Tibial nerve (tissue), 4 donors: ENCODE measurements around the gene FSCB. TPM values are rescaled to one million over a fixed set of nuclear protein-coding genes. Genes with fewer than 3 reads are reported as not detected.
A peak's percentile ranks its signal among the peaks of the same experiment; 100 is the strongest.
"Not testable (repeated sequence)": the region's sequence is repeated elsewhere in the genome, so short reads cannot be mapped to it uniquely, and the experiment has no call there.

Source experiments
- DNase-seq, 2 donors: peaks; one replicate each; pipeline ENCODE4 v3.0.0-alpha.2; 2019; ENCODE audit warnings: low spot score in 2 of 2
- H3K27ac ChIP-seq, 4 donors: fragments of 200-600 bp; sonication (generic) in 3 of 4; one replicate each; pipeline ENCODE4 v1.5.1; 2017 to 2019; ENCODE audit warnings: mild to moderate bottlenecking in 1 of 4
- H3K27me3 ChIP-seq, 2 donors: fragments of 200-600 bp; sonication (generic) in 1 of 2; one replicate each; pipeline versions ENCODE4 v1.5.1 to v1.6.0; 2017 to 2019
- H3K36me3 ChIP-seq, 3 donors: fragments of 200-600 bp; sonication (generic); one replicate each; pipeline ENCODE4 v1.5.1; 2018 to 2019
- H3K4me1 ChIP-seq, 4 donors: fragments of 200-600 bp; sonication (generic) in 3 of 4; one replicate each; pipeline ENCODE4 v1.5.1; 2017 to 2019
- H3K4me3 ChIP-seq, 4 donors: fragments of 200-600 bp; sonication (generic) in 3 of 4; one replicate each; pipeline ENCODE4 v1.5.1; 2017 to 2019; ENCODE audit warnings: mild to moderate bottlenecking in 1 of 4, moderate library complexity in 1 of 4
- H3K9me3 ChIP-seq, 4 donors: fragments of 200-600 bp; sonication (generic) in 3 of 4; one replicate each; pipeline ENCODE4 v1.5.1; 2017 to 2019
- EP300 ChIP-seq, 2 donors: sonication (generic); formaldehyde crosslinking; IDR thresholded peaks; one replicate each; pipeline ENCODE4 v1.6.1; 2017; ENCODE audit warnings: antibody characterized with exemption in 2 of 2, mild to moderate bottlenecking in 1 of 2
- POLR2A ChIP-seq, 2 donors: fragments of 450-650 bp; IDR thresholded peaks; one replicate each; pipeline ENCODE4 v1.6.1; 2017; ENCODE audit warnings: antibody characterized with exemption in 2 of 2, mild to moderate bottlenecking in 2 of 2, moderate library complexity in 2 of 2
- WGBS, 2 donors: methylation state at CpG; one replicate each; pipeline ENCODE4 v1.1.5; 2018; 5-methylcytosine and 5-hydroxymethylcytosine counted together
- total RNA-seq, 4 donors: library from RNA; depleted of rRNA; stranded (reverse); fragments of >200 nt; gene quantifications; one replicate each; pipeline ENCODE4 v1.1.0, GENCODE V29; 2016
- TF ChIP-seq, protein P1 (sequence below), 5 experiments: fragments of 200-600 bp in 3 of 5; fragments of 450-650 bp in 2 of 5; sonication (generic) in 3 of 5; IDR thresholded peaks; one replicate each; pipeline ENCODE4 v1.5.1; 2016 to 2019; ENCODE audit warnings: antibody characterized with exemption in 5 of 5, mild to moderate bottlenecking in 3 of 5, moderate library complexity in 2 of 5

FSCB gene
- total RNA-seq, 4 donors from 2014 or later: 0.30 to 2.2 (median 0.54) TPM

DNA sequence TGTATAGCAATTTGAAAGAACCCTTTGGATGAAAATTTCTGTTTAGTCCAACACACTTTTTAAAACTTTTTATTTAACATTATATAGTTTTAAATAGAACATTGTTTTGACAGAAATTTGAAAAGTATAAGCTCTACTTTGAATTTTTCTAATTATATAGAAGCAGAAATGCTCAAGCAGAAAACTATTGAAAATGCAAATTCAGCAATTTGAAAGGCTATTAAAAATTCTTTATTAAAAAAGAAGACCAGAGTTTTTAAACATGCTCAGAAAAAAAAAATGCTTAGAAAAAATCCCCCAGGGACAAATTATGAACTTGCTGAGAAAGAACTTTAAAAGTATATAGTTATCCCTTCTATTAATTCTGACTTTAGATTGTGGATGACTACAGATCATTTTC is 21.1 kb upstream of the FSCB start:
- Histone ChIP-seq H3K36me3 (no peaks in the 10 kb centered on the region), H3K4me1 (peaks cover 0 to 22% (median 9%) of the 10 kb centered on the region in 4 donors), H3K9me3 (no peaks in the 10 kb centered on the region), H3K27me3 (no peaks in the 10 kb centered on the region), H3K4me3 (no peak overlapping the region), H3K27ac (peak overlapping the region in 3 of 4 donors; percentile 47 to 86 (median 85))
- DNase-seq: no peak
- no peak for TF ChIP-seq POLR2A (IDR thresholded peaks at IDR 0.05)
- no peak for TF ChIP-seq EP300 (IDR thresholded peaks at IDR 0.05)
- TF ChIP-seq, protein P1, sequence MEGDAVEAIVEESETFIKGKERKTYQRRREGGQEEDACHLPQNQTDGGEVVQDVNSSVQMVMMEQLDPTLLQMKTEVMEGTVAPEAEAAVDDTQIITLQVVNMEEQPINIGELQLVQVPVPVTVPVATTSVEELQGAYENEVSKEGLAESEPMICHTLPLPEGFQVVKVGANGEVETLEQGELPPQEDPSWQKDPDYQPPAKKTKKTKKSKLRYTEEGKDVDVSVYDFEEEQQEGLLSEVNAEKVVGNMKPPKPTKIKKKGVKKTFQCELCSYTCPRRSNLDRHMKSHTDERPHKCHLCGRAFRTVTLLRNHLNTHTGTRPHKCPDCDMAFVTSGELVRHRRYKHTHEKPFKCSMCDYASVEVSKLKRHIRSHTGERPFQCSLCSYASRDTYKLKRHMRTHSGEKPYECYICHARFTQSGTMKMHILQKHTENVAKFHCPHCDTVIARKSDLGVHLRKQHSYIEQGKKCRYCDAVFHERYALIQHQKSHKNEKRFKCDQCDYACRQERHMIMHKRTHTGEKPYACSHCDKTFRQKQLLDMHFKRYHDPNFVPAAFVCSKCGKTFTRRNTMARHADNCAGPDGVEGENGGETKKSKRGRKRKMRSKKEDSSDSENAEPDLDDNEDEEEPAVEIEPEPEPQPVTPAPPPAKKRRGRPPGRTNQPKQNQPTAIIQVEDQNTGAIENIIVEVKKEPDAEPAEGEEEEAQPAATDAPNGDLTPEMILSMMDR (IDR thresholded peaks at IDR 0.05): no peak

DNA sequence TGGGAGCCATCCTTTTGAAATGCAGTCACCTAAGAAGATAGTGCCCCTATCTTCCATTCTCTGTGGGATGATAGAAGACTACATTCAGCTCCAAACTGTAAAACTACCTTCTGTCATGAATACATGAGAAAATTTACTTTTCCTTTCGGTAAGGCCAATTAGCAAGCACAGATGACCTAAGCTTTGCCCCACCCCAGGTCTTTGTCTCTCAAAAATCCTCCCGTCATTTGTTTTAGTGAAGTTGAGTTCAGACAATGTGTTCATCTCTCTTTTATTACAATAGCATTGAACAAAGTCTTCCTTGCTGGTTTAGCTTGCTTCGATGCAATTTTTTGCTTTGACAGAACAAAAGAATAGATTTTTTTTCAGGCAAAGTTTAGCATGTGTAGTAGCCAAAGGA is 18.2 kb upstream of the FSCB start:
- peaks cover 0 to 12% (median 0%) of the 10 kb centered on the region in 4 donors for H3K9me3 ChIP-seq
- no peak for DNase-seq
- peaks cover 0 to 17% (median 8%) of the 10 kb centered on the region in 4 donors for H3K4me1 ChIP-seq
- H3K27me3 ChIP-seq: no peaks in the 10 kb centered on the region
- 59 to 61% methylated on average over 3 of the region's 3 CpGs for WGBS, 2 donors
- peak overlapping the region in 1 of 4 donors; percentile 26 for H3K27ac ChIP-seq
- H3K4me3 ChIP-seq: no peak overlapping the region
- H3K36me3 ChIP-seq: no peaks in the 10 kb centered on the region
- TF ChIP-seq, protein P1 (IDR thresholded peaks at IDR 0.05): no peak
- TF ChIP-seq EP300 (IDR thresholded peaks at IDR 0.05) (no peak), POLR2A (IDR thresholded peaks at IDR 0.05) (no peak)

DNA sequence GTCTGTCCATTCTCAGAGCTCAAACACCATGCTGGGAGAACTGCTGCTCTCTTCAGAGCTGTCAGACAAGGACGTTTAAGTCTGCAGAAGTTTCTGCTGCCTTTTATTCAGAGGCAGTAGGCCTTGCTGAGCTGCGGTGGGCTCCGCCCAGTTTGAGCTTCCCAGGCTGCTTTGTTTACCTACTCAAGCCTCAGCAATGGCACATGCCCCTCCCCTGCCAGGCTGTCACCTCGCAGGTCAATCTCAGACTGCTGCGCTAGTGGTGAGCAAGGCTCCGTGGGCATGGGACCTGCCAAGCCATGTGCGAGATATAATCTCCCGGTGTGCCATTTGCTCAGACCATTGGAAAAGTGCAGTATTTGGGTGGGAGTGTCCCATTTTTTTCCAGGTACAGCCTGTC is 8.6 kb upstream of the FSCB start:
- H3K27ac ChIP-seq, H3K4me3 ChIP-seq, H3K4me1 ChIP-seq, H3K27me3 ChIP-seq, DNase-seq, H3K36me3 ChIP-seq: not testable (repeated sequence)
- H3K9me3 ChIP-seq: peaks cover 0 to 14% (median 0%) of the 10 kb centered on the region in 4 donors
- WGBS, 2 donors: 84 to 91% methylated on average over 7 to 8 of the region's 8 CpGs

DNA sequence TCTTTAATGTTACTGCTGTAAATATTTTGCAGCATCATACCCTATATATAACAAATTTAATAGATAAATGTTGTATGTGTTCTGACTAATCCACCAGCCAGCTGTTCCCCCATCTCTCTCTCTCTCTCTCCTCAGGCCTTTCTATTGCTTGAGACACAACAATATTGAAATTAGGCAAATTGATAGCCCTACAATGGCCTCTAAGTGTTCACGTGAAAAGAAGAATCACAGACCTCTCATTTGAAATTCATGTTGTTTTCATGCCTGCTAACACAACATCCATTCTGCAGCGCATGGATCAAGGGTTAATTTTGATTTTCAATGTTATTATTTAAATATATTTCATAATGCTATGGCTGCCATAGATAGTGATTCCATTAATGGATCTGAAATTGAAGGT is 1.8 kb upstream of the FSCB start:
- DNase-seq: no peak
- no peak overlapping the region for H3K27ac ChIP-seq
- no peak overlapping the region for H3K4me3 ChIP-seq
- TF ChIP-seq, protein P1 (IDR thresholded peaks at IDR 0.05): no peak
- TF ChIP-seq POLR2A (IDR thresholded peaks at IDR 0.05): no peak
- TF ChIP-seq EP300 (IDR thresholded peaks at IDR 0.05): no peak
- no peaks in the 10 kb centered on the region for H3K27me3 ChIP-seq
- H3K36me3 ChIP-seq: no peaks in the 10 kb centered on the region
- WGBS, 2 donors: 86 to 88% methylated on average over 2 of the region's 2 CpGs
- no peaks in the 10 kb centered on the region for H3K4me1 ChIP-seq
- peaks cover 0 to 6% (median 0%) of the 10 kb centered on the region in 4 donors for H3K9me3 ChIP-seq

DNA sequence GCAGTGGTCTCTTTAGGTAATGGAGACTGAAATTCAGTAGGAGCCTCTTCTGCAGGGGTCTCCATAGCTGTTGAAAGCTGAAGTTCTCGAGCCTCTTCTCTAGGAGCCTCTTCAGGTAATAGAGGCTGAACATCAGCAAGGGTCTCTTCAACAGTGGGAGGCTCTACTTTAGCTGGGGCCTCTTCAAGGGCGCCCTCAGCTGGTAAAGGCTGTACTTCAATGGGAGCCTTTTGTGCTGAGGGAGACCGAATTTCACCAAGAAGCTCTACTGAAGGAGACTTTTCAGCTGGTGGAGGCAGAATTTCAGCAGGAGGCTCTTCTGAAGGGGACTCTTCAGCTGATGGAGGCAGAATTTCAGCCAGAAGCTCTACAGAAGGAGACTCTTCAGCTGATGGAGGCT is 1.5 kb downstream of the FSCB start:
- H3K4me1 ChIP-seq: no peaks in the 10 kb centered on the region
- H3K9me3 ChIP-seq: no peaks in the 10 kb centered on the region
- 79 to 91% methylated on average over 3 of the region's 3 CpGs for whole genome bisulfite sequencing, 2 donors
- H3K27me3 ChIP-seq: no peaks in the 10 kb centered on the region
- no peak for DNase-seq
- TF ChIP-seq POLR2A (IDR thresholded peaks at IDR 0.05) (no peak), EP300 (IDR thresholded peaks at IDR 0.05) (no peak)
- TF ChIP-seq, protein P1 (IDR thresholded peaks at IDR 0.05): no peak
- H3K4me3 ChIP-seq: no peak overlapping the region
- no peak overlapping the region for H3K27ac ChIP-seq
- H3K36me3 ChIP-seq: no peaks in the 10 kb centered on the region

DNA sequence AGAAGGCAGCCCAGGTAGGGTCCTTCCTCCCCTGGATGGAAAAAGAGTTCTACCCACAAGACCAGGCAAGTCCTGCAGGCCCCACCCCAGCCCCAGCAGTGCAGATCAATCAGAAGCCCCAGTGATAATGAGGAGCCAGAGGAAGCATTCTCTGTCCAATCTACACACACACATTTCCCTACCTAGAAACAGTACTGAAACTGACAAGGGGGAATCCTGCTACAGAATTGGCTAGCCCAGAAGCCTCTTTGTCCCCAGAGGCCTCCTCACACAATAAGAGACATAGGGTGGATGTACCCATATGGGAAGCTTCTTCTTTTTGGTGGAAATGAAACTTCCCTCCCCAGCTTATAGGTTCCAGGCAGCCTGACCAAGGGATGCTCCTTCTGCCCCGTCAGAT is 9.9 kb downstream of the FSCB start:
- H3K9me3 ChIP-seq: no peaks in the 10 kb centered on the region
- no peaks in the 10 kb centered on the region for H3K36me3 ChIP-seq
- H3K27ac ChIP-seq: no peak overlapping the region
- H3K4me3 ChIP-seq: no peak overlapping the region
- no peaks in the 10 kb centered on the region for H3K4me1 ChIP-seq
- H3K27me3 ChIP-seq: no peaks in the 10 kb centered on the region
- 82 to 89% methylated on average over 1 of the region's 1 CpG for WGBS, 2 donors
- TF ChIP-seq POLR2A (IDR thresholded peaks at IDR 0.05): no peak
- TF ChIP-seq EP300 (IDR thresholded peaks at IDR 0.05): no peak
- TF ChIP-seq, protein P1 (IDR thresholded peaks at IDR 0.05): no peak
- no peak for DNase-seq
